HG02642 (cell line): ENCODE data around the gene CCN2.
"Not testable (repeated sequence)": the region's sequence is repeated elsewhere in the genome, so short reads cannot be mapped to it uniquely, and the experiment has no call there.

Experiments used
- ATAC-seq: cut with Tn5 transposase; IDR thresholded peaks from one replicate; pipeline ENCODE4 v1.9.1; 2021; ENCODE audit warnings: mild to moderate bottlenecking; ENCODE audit not compliant: unreplicated experiment, poor library complexity

The CCN2 gene

DNA sequence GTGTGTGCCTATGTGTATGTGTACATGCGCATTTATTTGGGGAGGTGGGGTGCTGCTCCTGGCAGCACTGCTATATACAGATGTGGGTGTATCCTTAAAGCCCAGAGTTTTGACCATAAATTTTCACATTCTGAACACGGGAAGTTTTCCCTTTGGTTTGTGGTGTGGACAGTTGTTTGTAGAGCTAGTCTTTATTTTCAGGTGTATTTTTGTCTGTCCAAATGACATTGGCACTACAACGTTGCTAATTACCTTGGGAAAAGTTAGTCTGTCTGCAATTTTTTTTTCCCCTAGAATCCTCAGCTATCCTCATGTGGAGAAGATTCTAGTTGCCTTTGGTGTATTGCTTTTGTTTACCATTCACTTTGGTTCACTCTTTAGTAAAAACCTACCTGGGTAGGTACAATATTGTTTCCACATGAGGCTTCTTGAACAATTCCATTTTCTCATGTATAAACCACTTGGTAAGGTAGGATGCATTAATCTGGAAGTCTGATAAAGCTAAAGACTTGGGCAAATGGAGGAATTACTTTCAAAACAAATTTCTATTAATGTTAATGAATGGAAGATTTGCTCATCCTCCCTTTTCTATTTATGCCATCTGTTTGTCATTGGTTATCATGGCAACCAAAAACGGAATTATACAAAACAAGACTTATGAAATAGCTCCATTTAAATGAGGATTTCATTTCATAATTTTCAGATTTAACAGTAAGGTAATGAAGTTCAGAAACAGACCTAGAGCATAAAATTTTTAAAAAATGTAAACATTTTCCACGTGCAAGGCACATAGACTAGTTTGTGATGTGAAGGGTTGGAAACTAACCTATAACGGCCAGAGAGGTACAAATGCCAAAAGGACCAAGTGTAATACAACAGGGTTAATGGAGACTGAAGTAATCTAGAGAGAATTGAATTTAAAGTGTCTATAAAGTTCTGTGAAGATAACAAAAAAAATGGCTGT is 3.9 kb downstream of the CCN2 start:
- no peak for ATAC-seq

DNA sequence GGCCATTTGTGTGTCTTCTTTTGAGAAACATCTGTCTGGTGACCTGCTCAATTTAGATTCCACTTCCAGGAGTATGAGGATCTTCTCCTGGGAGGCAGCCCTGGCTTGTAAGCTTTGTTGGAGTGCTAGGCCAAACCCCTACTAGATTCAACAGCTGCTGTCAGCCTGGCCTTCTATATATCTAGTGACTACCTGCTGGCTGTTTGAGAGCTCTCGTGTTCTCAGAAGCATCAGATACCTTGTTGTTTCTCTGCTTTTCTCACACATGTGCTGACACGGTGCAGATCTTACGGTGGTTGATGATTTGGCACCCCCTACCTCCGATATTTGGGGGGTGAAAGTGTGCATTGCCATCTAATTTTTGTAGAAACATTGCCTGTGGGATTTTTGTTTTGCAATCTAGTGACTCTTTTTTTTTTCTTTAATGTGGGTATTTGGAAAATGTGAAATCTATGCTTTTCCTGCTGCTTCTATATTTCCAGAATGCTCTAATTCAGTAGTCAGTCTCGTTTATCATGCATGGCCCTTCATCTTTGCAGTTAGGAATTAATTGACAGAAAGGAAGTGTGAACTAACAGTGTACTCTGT is 4.7 kb downstream of the CCN2 start:
- ATAC-seq = no peak

DNA sequence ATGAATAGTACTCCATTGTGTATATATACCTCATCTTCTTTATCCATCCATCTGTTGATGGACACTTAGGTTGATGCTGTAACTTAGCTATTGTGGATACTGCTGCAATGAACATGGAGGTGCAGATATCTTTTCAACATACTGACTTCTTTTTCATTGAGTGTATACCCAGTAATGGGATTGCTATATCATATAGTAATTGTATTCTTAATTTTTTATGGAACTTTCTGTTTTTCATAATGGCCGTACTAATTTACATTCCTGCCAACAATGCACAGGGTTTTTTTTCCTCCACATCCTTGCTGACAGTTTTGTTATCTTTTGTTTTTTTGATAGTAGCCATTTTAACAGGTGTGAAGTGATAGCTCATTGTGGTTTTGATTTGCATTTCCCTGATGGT is 5.2 kb downstream of the CCN2 start:
- no peak for ATAC-seq

DNA sequence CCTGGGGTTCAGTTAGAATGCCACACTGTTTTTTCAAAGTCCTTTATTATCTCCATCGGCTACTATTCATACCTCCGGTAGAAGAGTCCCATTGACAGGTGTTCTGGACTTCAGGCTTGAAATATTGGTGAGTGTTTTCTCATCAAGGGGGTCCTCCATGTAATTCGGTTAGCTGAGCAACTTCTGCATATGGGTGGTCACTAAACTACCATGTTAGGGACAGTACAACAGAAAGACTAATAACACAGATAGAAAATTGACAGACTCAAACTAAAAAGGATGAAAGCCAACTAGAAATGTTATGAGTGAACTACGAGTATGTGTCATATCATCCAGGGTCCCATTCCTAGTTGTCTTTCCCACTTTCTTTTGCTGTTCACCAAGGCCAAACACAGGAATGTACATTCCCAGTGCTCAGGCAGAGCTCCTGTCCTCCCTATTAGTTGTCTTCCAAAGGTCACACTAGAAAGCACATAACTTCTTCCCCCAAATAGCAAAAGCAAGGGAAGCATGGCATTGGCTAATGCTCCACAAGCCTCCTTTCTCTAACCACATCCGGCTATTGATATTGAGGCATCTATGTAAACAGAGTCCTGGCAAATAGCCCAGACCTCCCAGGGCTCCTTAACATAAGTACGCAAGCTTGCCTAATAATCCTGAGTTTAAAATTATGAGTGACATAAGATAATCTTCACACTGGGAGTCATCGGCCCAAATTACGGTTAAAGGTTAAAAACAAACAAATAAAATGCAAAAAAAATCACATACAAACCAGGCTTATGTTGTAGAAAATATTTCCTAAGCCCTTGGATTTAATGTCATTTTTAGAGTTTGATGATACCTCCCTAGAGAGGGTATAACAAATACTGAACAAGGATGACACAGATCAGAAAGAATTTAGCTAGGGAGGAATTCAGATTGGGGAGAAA is 13.2 kb downstream of the CCN2 start:
- no peak for ATAC-seq

DNA sequence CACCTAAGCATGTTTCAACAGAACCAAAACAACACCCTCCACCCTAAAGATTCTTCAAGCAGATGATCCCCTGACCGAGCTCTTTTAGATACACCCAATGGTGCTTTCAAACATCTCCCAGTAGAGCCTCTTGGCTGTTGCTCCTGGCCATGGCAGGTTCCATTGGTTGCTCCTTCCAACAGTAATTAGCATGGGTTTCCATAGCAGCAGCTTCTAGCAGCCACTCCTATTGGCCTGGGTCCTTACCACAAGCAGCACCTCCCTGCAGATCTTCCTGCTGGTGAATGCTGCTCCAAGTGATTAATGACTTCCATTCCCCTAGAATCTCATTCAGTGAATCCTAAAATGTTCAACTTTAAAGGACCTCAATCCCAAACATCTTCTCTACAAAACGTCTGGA is 13.9 kb downstream of the CCN2 start:
- ATAC-seq = no peak

DNA sequence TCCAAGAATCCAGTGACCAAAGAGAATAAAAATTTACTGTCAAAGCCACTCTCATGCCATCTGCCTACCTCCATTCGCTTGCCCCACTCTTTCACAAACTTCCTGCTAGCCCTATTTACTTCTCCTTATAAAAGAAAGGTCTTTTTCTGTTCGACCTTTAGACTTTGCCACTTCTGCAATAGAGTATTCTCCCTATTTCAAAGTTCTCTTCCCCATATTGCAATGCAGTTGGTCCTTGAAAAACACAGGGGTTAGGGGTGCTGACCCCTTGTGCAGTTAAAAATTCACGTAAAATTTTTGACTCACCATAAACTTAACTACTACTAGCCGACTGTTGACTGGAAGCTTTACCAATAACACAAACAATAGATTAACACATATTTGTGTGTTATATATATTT is 15.0 kb downstream of the CCN2 start:
- ATAC-seq = no peak

DNA sequence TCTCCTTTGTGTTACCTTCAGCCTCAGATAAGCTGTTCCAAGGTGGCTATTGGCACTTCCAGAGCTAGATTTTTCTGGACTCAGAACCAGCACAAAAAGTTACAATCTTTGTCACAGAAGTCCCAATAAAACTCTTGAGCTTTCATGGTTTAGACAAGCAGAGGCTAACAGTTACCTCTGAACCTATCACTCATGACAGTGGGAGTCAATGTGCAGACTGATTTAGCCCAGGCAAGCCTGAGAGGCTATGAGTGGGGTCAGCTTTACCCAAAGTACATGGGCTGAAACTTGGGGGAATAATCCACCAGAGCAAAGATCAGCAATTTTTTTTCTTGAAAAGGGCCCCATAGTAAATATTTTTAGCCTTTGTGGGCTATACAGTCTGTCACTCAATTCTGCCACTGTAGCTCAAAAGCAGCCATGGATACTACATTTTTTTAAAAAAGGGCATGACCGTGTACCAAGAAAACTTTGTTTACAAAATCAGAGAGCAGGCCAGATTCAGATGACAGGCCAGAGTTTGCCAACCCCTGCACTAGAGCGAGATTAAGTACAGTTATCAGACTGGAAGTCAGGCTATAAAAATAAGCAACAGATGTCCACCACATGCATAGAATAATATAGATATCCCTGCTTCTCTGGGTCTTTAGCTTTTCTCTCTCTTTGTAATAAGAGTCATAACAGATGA is 20.0 kb downstream of the CCN2 start:
- ATAC-seq = no peak

DNA sequence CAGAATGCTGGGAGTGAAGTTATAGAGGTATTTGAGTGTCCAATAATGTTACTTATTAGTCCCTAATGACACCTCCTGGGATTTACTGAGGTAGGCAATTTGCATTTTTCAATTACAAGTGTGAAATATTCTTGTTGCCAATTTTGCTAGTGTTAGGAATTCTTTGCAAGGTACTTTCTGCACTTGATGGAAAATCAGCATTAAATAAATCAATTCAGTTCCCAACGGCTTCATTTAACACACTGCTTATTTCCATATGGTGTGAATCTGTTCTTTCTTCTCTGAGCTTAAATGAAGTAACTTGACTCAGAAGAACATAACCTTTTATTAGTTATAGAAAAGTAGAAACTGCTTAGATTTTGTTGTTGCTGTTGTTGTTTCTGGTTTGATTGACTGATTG is 21.2 kb downstream of the CCN2 start:
- no peak for ATAC-seq

DNA sequence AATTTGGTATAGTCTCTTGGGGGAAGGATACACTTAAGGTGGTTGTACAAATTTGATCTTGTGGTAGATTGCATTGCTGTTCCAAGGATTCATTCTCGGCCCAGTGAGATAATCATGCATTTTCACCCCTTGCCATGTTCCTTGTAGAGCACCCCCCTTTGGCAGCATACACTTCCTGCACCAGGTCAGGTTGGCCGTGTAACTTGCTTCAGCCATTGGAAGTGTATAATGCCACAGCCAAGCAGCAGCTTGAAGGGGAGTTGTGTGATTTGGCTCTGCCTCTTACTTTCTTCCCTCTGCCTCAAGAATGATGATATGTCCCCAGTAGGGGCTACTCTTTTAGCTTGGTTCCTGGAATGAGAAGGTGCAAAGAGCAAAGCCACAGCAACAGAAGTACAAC is 21.9 kb downstream of the CCN2 start:
- no peak for ATAC-seq

DNA sequence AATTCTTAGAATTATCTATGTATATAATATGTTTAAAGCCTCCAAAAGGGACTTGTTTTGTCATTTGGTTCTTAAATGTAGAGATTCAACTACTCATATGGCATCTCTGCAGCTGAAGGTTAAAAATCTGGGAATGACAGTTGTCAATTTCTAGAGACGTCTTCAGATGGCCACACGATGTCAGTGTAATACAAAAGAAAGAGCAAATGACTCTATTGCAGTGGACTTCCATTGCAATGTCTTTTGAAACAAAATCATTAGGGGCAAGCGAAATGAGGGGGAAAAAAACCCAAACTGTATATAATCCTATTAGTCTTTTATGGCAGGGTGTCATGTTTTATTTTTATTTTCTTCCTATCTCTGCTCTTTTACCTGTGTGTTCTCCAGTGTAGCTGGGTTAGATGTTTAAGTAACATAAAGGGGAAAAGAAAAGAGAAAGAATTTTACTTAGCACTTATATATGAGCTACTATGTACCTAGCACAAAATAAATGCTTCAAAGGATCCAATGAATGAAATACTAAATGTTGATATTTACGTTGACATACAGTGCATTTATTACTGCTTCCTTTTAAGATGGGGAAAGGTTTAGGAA is 26.2 kb downstream of the CCN2 start:
- ATAC-seq = no peak

DNA sequence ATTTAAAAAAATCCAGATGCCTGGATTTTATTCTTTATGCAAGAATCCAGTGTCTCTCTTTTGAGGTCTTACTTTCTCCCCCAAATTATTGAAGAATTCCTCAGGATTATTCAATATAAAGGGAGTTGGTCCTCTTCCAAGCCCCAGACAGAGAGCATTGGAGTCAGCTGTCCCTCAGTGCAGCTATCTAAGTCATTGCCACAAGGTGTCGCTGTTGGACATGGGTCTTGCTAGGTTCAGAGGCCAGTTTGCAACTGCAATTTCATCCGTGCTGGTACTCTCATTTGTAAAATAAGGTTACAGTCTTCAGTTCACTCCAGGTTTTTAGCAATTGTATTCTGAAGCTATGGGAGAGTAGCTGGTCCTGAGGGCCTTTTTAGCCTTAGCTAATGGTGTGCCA is 27.8 kb downstream of the CCN2 start:
- ATAC-seq = peak; percentile 63

DNA sequence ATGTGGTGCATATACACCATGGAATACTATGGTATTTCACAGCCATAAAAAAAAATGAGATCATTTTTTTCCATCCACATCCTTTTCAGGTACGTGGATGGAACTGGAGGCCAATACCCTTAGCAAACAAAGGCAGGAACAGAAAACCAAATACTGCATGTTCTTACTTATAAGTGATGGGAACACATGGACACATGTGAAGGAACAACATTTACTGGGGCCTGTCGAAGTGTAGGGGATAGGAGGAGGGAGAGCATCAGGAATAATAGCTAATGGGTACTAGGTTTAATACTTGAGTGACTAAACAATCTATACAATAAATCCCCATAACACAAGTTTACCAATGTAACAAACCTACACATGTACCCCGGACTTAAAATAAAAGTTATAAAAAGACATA is 30.5 kb downstream of the CCN2 start:
- no peak for ATAC-seq

DNA sequence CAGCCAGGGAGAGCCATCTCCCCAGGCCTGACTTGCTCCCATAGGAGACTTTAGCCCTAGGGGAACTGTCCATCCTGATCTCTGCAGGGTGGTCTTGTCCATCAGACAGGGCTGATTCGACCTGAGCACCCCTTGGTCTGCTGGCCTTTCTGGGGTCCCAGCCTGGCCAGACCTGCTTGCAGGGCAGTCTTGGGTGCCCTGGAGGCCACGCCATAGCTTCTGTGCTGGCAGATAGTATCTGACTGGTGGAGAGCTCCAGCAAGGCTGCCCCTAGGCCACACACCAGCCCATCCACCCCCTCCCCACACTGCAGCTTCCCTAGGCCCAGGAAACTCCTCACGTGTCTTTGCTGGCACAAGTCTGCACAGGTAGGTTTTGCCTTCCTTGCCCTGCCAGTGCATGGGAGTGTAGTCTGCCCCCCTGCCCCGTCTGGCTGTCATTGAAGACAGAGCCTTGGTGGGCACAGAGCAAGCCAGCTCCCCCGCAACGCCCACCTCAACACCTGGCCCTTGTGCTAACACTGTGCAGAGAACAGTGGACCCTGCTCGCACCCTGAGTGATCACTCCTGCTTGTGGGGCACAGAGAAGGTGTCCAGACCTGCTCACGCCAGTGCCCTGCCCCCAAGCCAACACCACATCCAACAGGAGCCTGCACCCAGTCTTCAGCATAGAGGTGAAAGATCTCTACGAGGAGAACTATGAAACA is 32.4 kb downstream of the CCN2 start:
- ATAC-seq = no peak

DNA sequence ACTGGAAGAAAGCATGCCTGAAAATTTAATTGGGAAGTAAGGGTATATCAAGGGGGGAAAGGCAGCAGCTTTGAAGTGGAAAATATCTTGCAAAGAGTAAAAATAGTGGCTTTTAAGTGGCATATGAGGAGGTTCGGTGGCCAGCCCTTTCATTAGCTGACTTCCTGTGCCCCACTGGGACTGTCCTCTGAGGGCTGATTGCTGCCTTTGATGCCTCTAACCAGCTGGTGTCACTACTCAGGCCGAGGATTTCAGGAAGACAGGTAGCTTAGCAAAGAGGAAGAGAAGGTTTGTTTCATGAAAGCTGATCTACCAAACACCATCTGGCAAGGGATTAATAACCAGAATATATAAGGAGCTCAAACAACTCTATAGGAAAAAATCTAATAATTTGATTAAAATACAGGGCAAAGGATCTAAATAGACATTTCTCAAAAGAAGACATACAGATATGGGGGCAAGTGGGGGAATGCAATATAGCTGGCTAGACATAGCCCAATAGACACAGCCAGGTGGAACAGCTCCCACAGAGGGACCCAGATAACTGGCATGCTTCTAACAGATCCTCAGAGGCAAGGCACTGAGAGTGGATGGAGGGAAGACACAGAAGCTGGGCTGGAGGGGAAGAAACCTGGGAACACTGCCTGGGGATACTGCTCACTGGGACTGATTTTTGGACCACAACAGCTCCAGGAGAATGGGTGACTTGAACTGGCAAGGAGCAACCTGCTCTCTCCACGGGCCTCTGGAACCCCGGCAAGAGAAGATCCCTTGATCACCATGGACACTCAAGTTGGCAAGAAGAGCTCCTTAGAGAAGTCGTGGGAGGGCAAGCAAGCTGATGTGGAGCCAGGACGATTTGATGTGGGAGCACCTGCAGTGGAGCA is 33.2 kb downstream of the CCN2 start:
- no peak for ATAC-seq

DNA sequence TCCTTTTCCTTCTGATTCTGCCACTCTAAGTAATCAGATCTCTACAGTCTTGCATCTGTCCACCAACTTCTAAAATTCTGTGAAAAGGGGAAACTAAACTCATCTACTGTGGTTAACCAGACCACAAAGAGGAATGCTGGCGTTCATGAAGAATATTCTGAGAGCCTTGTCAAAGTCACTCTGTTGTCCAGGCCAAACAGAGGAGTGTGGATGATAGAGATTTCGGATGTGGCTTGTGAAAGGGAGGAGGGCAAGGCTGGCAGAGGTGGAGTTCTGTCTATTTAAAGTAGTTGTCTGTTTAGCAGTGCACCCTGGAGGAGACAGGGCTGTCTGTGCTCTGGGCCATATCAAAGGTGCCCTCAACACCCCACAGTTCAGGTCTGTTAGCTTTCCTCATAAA is 33.9 kb downstream of the CCN2 start:
- ATAC-seq = no peak

DNA sequence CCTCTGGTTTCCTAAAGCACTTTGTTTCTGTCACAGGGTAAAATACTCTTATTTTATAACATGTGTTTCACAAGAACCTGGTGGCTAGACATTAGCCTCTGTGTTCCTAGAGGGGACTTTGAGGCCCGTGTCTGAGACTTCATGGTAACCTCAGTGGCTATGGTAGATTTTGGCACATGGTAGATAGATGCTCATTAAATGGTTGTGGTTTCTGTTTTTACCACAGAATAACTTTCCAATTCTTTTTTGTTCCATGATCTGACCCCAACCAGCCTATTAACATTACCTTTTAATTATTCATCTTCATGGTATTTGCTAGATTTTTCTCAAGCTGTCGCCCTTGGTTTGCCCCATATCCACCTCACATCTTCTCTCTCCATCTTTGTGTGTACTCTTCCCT is 34.3 kb downstream of the CCN2 start:
- ATAC-seq = no peak

DNA sequence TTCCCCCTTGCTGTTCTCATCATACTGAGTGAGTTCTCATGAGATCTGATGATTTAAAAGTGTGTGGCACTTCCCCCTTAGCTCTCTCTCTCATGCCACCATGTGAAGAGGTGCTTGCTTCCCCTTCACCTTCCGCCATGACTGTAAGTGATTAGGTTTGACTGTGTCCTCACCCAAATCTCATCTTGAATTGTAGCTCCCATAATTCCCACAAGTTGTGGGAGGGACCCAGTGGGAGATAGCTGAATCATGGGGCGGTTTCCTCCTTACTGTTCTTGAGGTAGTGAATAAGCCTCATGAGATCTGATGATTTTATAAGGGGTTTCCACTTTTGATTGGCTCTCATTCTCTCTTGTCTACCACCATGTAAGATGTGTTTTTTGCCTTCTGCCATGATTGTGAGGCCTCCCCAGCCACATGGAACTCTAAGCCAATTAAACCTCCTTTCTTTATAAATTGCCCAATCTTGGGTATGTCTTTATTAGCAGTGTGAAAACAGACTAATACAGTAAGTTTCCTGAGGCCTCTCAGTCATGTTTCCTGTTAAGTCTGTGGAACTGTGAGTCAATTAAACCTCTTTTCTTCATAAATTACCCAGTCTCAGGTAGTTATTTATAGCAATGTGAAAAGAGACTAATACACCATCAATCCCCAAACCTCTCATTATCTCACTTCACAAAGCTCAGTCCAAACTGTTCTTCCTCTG is 34.9 kb downstream of the CCN2 start:
- not testable (repeated sequence) for ATAC-seq
